Stomach (tissue), 9 donors: Measurements from ENCODE around the gene CFAP77. TPM values are rescaled to one million over a fixed set of nuclear protein-coding genes. Genes with fewer than 3 reads are reported as not detected.

Experiments used
- DNase-seq, 2 donors: peaks; one replicate each; pipeline versions ENCODE4 v3.0.0 to v3.0.0-alpha.2; 2013 to 2019
- H3K27ac ChIP-seq, 5 donors: fragments of 200-600 bp in 4 of 5; sonication (generic) in 4 of 5; one replicate each; pipeline ENCODE4 v1.5.1; 2013 to 2019; ENCODE audit warnings: mild to moderate bottlenecking in 1 of 5, moderate library complexity in 1 of 5
- H3K27me3 ChIP-seq, 3 donors: fragments of 200-600 bp; sonication (generic); one replicate each; pipeline ENCODE4 v1.5.1; 2017 to 2019; ENCODE audit warnings: mixed run types in 1 of 3
- H3K36me3 ChIP-seq, 4 donors: fragments of 200-600 bp; sonication (generic); 1 replicate in 3 of 4; 2 replicates in 1 of 4; pipeline ENCODE4 v1.5.1; 2016 to 2019
- H3K4me1 ChIP-seq, 4 donors: fragments of 200-600 bp; sonication (generic); one replicate each; pipeline ENCODE4 v1.5.1; 2016 to 2019
- H3K4me3 ChIP-seq, 4 donors: fragments of 200-600 bp; sonication (generic) in 3 of 4; one replicate each; pipeline ENCODE4 v1.5.1; 2016 to 2019; ENCODE audit warnings: mild to moderate bottlenecking in 1 of 4
- H3K9me3 ChIP-seq, 4 donors: fragments of 200-600 bp; sonication (generic); one replicate each; pipeline ENCODE4 v1.5.1; 2016 to 2019
- EP300 ChIP-seq: sonication (generic); formaldehyde crosslinking; IDR thresholded peaks from one replicate; pipeline ENCODE4 v1.6.1; 2017; ENCODE audit warnings: antibody characterized with exemption
- POLR2A ChIP-seq, 4 donors: fragments of 450-650 bp; IDR thresholded peaks; one replicate each; pipeline ENCODE4 v1.6.1; 2016; ENCODE audit warnings: antibody characterized with exemption in 4 of 4, control low read depth in 2 of 4, mild to moderate bottlenecking in 1 of 4, moderate library complexity in 1 of 4
- POLR2AphosphoS5 ChIP-seq, 3 donors: sonication (generic); formaldehyde crosslinking; IDR thresholded peaks; one replicate each; pipeline ENCODE4 v1.6.1; 2016; ENCODE audit warnings: antibody characterized with exemption in 3 of 3
- WGBS, 5 donors: extraction: QIAGEN DNeasy Blood & Tissue Kit in 3 of 5; methylation state at CpG; one replicate each; pipeline versions ENCODE4 v1.1.5 to v1.1.7; 2013 to 2018; 5-methylcytosine and 5-hydroxymethylcytosine counted together
- intact Hi-C: fragments of 100-400 bp; cut with DNase I; formaldehyde crosslinking; loops from one replicate; pipeline ENCODE4 v1.15.1; 2023; ENCODE audit warnings: low total_unique reads
- polyA plus RNA-seq, 3 donors: library from polyadenylated mRNA; stranded (reverse); fragments of 200-250 nt; gene quantifications; one replicate each; pipeline ENCODE4 v1.2.3, GENCODE V29; 2013
- total RNA-seq, 5 donors: library from RNA; depleted of rRNA; stranded (reverse); fragments of >200 nt; gene quantifications; one replicate each; pipeline versions ENCODE4 v1.1.0 to v1.2.3, GENCODE V29; 2014 to 2016
- TF ChIP-seq, protein P1 (sequence below), 7 experiments: fragments of 450-650 bp in 4 of 7; fragments of 200-600 bp in 3 of 7; sonication (generic) in 3 of 7; IDR thresholded peaks; one replicate each; pipeline ENCODE4 v1.5.1; 2016 to 2019; ENCODE audit warnings: antibody characterized with exemption in 7 of 7, control low read depth in 2 of 7, mild to moderate bottlenecking in 1 of 7
- donor health status: healthy with polysubstance abuse.
- donor health status: Bipolar disorder and iron deficiency.
- donor health status: healthy.

CFAP77 gene
- total and polyA plus RNA-seq, 8 donors: not detected

DNA sequence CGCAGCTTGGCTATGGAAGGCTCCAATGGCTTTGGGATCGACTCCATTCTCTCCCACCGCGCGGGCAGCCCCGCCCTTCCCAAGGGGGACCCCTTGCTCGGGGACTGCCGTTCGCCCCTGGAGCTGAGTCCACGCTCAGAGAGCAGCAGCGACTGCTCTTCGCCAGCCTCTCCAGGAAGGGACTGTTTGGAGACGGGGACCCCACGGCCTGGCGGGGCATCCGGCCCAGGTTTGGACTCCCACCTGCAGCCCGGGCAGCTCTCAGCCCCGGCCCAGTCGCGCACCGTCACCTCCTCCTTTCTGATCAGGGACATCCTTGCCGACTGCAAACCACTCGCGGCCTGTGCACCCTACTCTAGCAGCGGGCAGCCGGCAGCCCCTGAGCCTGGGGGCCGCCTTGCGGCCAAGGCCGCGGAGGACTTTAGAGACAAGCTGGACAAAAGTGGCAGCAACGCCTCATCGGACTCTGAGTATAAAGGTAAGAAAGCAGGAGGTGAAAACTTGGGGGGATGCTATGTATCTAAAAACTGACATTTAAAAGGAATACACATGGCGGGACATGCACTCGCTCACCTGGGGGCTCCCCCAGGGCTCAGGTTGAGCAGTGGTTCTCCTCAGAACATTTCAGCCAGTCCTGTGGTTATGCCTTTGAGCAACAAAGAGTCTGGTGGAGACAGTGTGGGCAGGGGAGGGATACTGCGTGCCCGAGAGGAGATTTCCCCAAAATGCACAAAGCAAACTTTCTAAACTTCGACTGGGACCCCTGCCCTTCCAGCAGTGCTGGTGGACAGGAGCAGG is 173.0 kb downstream of the CFAP77 start:
- Histone ChIP-seq H3K4me1 (peaks cover 5 to 43% (median 21%) of the 10 kb centered on the region in 4 donors), H3K27me3 (peaks cover 73 to 100% (median 98%) of the 10 kb centered on the region in 3 donors), H3K4me3 (no peak overlapping the region), H3K36me3 (no peaks in the 10 kb centered on the region), H3K9me3 (no peaks in the 10 kb centered on the region), H3K27ac (no peak overlapping the region)
- WGBS, 5 donors: 12 to 16% (median 14%) methylated on average over 32 to 37 of the region's 37 CpGs
- no peak for TF ChIP-seq POLR2A (IDR thresholded peaks at IDR 0.05)
- no peak for TF ChIP-seq EP300
- no peak for TF ChIP-seq POLR2AphosphoS5 (IDR thresholded peaks at IDR 0.05)
- TF ChIP-seq, protein P1, sequence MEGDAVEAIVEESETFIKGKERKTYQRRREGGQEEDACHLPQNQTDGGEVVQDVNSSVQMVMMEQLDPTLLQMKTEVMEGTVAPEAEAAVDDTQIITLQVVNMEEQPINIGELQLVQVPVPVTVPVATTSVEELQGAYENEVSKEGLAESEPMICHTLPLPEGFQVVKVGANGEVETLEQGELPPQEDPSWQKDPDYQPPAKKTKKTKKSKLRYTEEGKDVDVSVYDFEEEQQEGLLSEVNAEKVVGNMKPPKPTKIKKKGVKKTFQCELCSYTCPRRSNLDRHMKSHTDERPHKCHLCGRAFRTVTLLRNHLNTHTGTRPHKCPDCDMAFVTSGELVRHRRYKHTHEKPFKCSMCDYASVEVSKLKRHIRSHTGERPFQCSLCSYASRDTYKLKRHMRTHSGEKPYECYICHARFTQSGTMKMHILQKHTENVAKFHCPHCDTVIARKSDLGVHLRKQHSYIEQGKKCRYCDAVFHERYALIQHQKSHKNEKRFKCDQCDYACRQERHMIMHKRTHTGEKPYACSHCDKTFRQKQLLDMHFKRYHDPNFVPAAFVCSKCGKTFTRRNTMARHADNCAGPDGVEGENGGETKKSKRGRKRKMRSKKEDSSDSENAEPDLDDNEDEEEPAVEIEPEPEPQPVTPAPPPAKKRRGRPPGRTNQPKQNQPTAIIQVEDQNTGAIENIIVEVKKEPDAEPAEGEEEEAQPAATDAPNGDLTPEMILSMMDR (IDR thresholded peaks at IDR 0.05): no peak
- no peak for DNase-seq
- intact Hi-C loops: no loop called here

DNA sequence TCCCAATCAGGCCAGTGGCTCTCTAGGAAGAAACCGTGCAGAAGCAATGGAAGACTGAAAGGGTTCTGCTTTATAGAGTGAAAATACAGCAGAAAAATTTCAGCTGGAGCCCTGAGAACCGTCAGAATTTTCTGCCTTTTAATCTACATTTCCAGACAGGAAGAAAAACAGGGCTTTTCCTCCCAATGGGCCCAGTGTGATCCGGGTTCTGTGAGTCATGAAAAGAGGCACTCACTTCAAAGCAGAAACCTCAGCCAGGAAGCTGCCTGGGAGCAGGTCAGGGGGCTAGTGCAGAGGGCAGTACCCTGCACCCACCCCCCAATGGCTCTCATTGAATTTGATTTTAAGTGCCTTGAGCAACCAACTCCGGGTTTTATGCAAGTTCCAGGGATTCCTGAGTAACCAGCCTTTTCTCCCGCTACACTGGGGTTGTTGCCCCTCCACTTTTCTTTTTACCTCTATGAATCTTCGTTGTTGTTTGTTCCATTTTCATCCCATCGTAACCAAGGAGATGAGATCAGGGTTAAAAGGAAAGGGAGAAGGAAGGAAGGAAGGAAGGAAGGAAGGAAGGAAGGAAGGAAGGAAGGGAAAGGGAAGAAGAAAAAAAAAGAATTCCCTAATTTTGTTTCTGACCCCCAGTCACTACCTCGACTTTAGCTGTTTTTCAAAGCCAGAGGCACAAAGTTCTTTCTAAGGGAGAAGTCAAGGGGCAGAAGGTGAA is 173.7 kb downstream of the CFAP77 start:
- peaks cover 79 to 100% (median 100%) of the 10 kb centered on the region in 3 donors for H3K27me3 ChIP-seq
- DNase-seq: no peak
- H3K9me3 ChIP-seq: no peaks in the 10 kb centered on the region
- H3K4me1 ChIP-seq: peaks cover 5 to 43% (median 21%) of the 10 kb centered on the region in 4 donors
- WGBS, 5 donors: 5 to 8% (median 6%) methylated on average over 8 of the region's 8 CpGs
- TF ChIP-seq, protein P1 (IDR thresholded peaks at IDR 0.05): no peak
- no peak for TF ChIP-seq EP300
- no peak for TF ChIP-seq POLR2A (IDR thresholded peaks at IDR 0.05)
- no peak for TF ChIP-seq POLR2AphosphoS5 (IDR thresholded peaks at IDR 0.05)
- intact Hi-C loops: no loop called here
- no peak overlapping the region for H3K4me3 ChIP-seq
- H3K36me3 ChIP-seq: no peaks in the 10 kb centered on the region
- no peak overlapping the region for H3K27ac ChIP-seq

DNA sequence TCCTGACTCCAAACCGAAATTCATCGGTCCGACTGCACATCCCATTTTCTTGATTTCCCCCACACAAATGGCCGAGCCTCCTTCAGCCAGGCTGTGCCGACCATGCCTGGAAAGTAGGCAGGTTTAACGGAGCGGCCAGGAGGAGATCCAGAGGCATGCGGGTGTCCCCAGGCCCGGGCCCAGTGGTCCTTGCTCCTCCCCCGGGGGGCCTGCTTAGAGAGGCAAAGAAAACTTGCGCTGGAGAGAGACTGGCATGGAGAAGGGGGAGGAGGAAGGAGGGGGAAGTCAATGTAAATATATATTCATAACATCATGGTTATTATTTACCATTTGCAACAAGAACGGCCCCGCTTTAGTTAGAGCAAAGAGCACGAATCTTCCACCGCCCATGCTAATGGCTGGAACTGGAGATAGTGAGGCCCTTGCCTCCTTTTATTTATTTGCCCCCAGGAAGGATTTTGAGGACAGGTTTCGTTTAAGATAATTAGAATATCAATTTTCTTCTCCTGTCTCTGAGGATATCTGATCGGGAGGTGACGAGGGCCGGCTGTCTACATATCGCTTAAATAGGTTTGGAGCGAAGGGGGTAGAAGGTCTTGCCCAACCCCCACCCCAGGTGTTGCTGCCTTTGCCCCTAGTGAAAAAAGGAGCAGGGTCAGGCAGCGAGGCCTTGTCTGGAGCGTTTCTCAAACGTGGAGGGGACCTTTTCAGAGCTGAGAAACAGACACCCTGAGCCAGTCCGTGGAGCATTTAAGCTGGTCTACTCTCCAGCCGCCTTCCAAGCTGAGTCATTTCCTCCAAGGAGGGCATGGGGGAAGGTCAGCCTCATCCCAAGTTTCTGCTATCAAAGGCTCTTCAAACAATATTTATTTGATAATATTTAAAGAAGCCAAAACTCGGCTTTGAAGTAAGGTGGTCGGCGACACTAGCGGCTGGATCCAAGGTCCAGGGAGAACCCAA is 174.9 kb downstream of the CFAP77 start:
- TF ChIP-seq EP300: no peak
- TF ChIP-seq POLR2A (IDR thresholded peaks at IDR 0.05): no peak
- TF ChIP-seq, protein P1 (IDR thresholded peaks at IDR 0.05): no peak
- no peak for TF ChIP-seq POLR2AphosphoS5 (IDR thresholded peaks at IDR 0.05)
- Histone ChIP-seq H3K4me3 (no peak overlapping the region), H3K27ac (no peak overlapping the region), H3K27me3 (peaks cover 80 to 100% (median 100%) of the 10 kb centered on the region in 3 donors), H3K9me3 (no peaks in the 10 kb centered on the region), H3K4me1 (peaks cover 6 to 53% (median 29%) of the 10 kb centered on the region in 4 donors), H3K36me3 (no peaks in the 10 kb centered on the region)
- WGBS, 5 donors: 8 to 12% (median 11%) methylated on average over 30 of the region's 30 CpGs
- no peak for DNase-seq
- intact Hi-C loops: no loop called here
